Endodermal cell (in vitro differentiated cells): ENCODE results near the gene SHKBP1. TPM values are rescaled to one million over a fixed set of nuclear protein-coding genes. Genes with fewer than 3 reads are reported as not detected.
A peak's percentile ranks its signal among the peaks of the same experiment; 100 is the strongest.
"Not testable (repeated sequence)": the region's sequence is repeated elsewhere in the genome, so short reads cannot be mapped to it uniquely, and the experiment has no call there.

Experiments
- DNase-seq: peaks from one replicate; pipeline ENCODE4 v3.0.0-alpha.2; 2017
- H3K27ac ChIP-seq: 2 replicates; pipeline ENCODE4 v1.5.1; 2013; ENCODE audit warnings: mild to moderate bottlenecking, low read depth, low read length, moderate library complexity
- H3K27me3 ChIP-seq: 2 replicates; pipeline ENCODE4 v1.6.1; 2013; ENCODE audit warnings: mild to moderate bottlenecking, low read length, moderate library complexity; ENCODE audit not compliant: insufficient read depth, control insufficient read depth, poor library complexity, severe bottlenecking
- H3K36me3 ChIP-seq: 2 replicates; pipeline ENCODE4 v1.7.0; 2013; ENCODE audit warnings: mild to moderate bottlenecking, low read length, moderate library complexity; ENCODE audit not compliant: control insufficient read depth, insufficient read depth
- H3K4me1 ChIP-seq: one replicate; pipeline ENCODE4 v1.7.0; 2013; ENCODE audit warnings: low read length; ENCODE audit not compliant: control insufficient read depth, insufficient read depth
- H3K4me3 ChIP-seq: 2 replicates; pipeline ENCODE4 v1.5.1; 2013; ENCODE audit warnings: mild to moderate bottlenecking, low read length, moderate library complexity
- H3K9ac ChIP-seq: 2 replicates; pipeline ENCODE4 v1.6.1; 2013; ENCODE audit warnings: mild to moderate bottlenecking, low read length, moderate library complexity; ENCODE audit not compliant: poor library complexity, severe bottlenecking; ENCODE audit errors: extremely low read depth
- H3K9me3 ChIP-seq: 2 replicates; pipeline ENCODE4 v1.6.1; 2013; ENCODE audit warnings: mild to moderate bottlenecking, low read length, moderate library complexity; ENCODE audit not compliant: control insufficient read depth
- H3K27ac Mint-ChIP-seq: 2 replicates; pipeline ENCODE4 v1.8.0; 2020; ENCODE audit warnings: mixed read lengths
- H3K27me3 Mint-ChIP-seq: 2 replicates; pipeline ENCODE4 v1.8.0; 2021; ENCODE audit warnings: mild to moderate bottlenecking, mixed read lengths; ENCODE audit not compliant: insufficient read depth
- H3K36me3 Mint-ChIP-seq: 2 replicates; pipeline ENCODE4 v1.8.0; 2020; ENCODE audit warnings: low read depth, mixed read lengths
- H3K4me1 Mint-ChIP-seq: 2 replicates; pipeline ENCODE4 v1.8.0; 2020; ENCODE audit warnings: mixed read lengths
- H3K4me3 Mint-ChIP-seq: 2 replicates; pipeline ENCODE4 v1.8.0; 2020; ENCODE audit warnings: mild to moderate bottlenecking, moderate library complexity, mixed read lengths
- H3K9me3 Mint-ChIP-seq: 2 replicates; pipeline ENCODE4 v1.8.0; 2020; ENCODE audit warnings: mild to moderate bottlenecking, mixed read lengths
- WGBS, 2 experiments: methylation state at CpG; one replicate each; pipeline versions ENCODE4 v1.1.5 to v1.1.7; 2013; ENCODE audit warnings: missing lambda C conversion rate in 2 of 2, mixed read lengths in 1 of 2; ENCODE audit not compliant: insufficient coverage in 1 of 2, insufficient read length in 1 of 2; 5-methylcytosine and 5-hydroxymethylcytosine counted together
- total RNA-seq, 2 donors: library from RNA; stranded (reverse); fragmentation: NEBNext Ultra II Directional in 1 of 2; extraction: Animal tissue kit (Norgen Biotek cat#: 25700) in 1 of 2; gene quantifications; 2 replicates in 1 of 2; 3 replicates in 1 of 2; pipeline ENCODE4 v1.2.1, GENCODE V29; 2021
- TF ChIP-seq, protein P1 (sequence below): fragments of 200-600 bp; sonication (generic); conservative IDR thresholded peaks from 2 replicates; pipeline ENCODE4 v1.5.0; 2021; ENCODE audit warnings: antibody characterized with exemption, mild to moderate bottlenecking

SHKBP1 gene
- total RNA-seq, 2 donors from 2014 or later = 110 TPM

DNA sequence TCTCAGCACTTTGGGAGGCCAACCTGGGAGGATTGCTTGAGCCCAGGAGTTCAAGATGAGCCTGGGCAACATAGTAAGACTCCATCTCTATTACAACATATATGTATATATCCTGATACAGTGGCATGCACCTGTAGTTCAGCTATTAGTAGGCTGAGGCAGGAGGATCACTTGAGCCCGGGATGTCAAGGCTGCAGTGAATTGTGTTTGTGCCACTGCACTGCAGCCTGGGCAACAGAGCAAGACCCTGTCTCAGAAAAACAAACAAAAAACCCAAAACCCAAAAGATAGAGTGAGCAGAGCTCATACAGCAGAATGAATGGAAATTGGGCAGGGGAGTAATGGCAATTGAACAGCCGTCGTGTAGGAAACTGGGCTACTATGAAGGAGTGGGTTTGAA lies 17.3 kb upstream of the SHKBP1 start:
- H3K9me3 Mint-ChIP-seq = no peaks in the 10 kb centered on the region
- Histone ChIP-seq H3K4me1 (no peaks in the 10 kb centered on the region), H3K4me3 (no peak overlapping the region), H3K9ac (no peak overlapping the region), H3K36me3 (no peaks in the 10 kb centered on the region), H3K9me3 (no peaks in the 10 kb centered on the region), H3K27me3 (peaks cover 64% of the 10 kb centered on the region), H3K27ac (no peak overlapping the region)
- no peak for DNase-seq
- no peak overlapping the region for H3K27ac Mint-ChIP-seq
- TF ChIP-seq, protein P1, sequence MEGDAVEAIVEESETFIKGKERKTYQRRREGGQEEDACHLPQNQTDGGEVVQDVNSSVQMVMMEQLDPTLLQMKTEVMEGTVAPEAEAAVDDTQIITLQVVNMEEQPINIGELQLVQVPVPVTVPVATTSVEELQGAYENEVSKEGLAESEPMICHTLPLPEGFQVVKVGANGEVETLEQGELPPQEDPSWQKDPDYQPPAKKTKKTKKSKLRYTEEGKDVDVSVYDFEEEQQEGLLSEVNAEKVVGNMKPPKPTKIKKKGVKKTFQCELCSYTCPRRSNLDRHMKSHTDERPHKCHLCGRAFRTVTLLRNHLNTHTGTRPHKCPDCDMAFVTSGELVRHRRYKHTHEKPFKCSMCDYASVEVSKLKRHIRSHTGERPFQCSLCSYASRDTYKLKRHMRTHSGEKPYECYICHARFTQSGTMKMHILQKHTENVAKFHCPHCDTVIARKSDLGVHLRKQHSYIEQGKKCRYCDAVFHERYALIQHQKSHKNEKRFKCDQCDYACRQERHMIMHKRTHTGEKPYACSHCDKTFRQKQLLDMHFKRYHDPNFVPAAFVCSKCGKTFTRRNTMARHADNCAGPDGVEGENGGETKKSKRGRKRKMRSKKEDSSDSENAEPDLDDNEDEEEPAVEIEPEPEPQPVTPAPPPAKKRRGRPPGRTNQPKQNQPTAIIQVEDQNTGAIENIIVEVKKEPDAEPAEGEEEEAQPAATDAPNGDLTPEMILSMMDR = no peak
- H3K4me1 Mint-ChIP-seq = no peaks in the 10 kb centered on the region
- H3K36me3 Mint-ChIP-seq = no peaks in the 10 kb centered on the region
- no peak overlapping the region for H3K4me3 Mint-ChIP-seq
- H3K27me3 Mint-ChIP-seq = peaks cover 88% of the 10 kb centered on the region
- 80 to 85% methylated on average over 2 to 3 of the region's 3 CpGs for WGBS, 2 experiments

DNA sequence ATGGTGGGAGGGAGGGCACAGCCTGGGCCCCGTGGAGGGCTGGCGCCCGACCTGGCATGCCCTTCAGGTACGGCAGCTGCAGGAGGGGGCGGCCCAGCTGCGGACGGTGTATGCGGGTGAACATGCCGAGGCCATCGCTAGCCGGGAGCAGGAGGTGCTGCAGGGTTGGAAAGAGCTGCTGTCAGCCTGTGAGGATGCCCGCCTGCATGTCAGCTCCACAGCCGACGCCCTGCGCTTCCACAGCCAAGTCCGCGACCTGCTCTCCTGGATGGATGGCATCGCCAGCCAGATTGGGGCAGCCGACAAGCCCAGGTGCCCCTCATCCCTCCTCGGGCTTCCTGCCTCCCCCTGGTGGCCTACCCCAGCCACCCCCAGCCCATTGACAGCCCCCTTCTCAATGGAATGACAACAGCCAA lies 16.6 kb upstream of the SHKBP1 start:
- Histone ChIP-seq H3K27me3 (peaks cover 64% of the 10 kb centered on the region), H3K27ac (no peak overlapping the region), H3K9me3 (no peaks in the 10 kb centered on the region), H3K4me3 (no peak overlapping the region), H3K4me1 (no peaks in the 10 kb centered on the region), H3K9ac (no peak overlapping the region), H3K36me3 (no peaks in the 10 kb centered on the region)
- Mint-ChIP-seq H3K9me3 (no peaks in the 10 kb centered on the region), H3K27ac (no peak overlapping the region), H3K4me3 (no peak overlapping the region), H3K36me3 (no peaks in the 10 kb centered on the region), H3K27me3 (peaks cover 88% of the 10 kb centered on the region), H3K4me1 (no peaks in the 10 kb centered on the region)
- 80 to 83% methylated on average over 9 to 20 of the region's 20 CpGs for WGBS, 2 experiments
- peak; percentile 51 for DNase-seq
- TF ChIP-seq, protein P1 = peak; percentile 35

- H3K36me3 Mint-ChIP-seq = no peaks in the 10 kb centered on the region
- H3K9ac ChIP-seq = no peak overlapping the region
- H3K4me1 Mint-ChIP-seq = no peaks in the 10 kb centered on the region
- 75% methylated on average over 4 of the region's 4 CpGs for WGBS, 2 experiments
- no peak for DNase-seq
- H3K4me3 Mint-ChIP-seq = no peak overlapping the region
- H3K4me1 ChIP-seq = no peaks in the 10 kb centered on the region
- H3K27me3 Mint-ChIP-seq = peaks cover 88% of the 10 kb centered on the region
- H3K9me3 ChIP-seq = no peaks in the 10 kb centered on the region
- no peak overlapping the region for H3K4me3 ChIP-seq
- peaks cover 65% of the 10 kb centered on the region for H3K27me3 ChIP-seq
- no peaks in the 10 kb centered on the region for H3K36me3 ChIP-seq
- H3K27ac ChIP-seq = no peak overlapping the region
- no peaks in the 10 kb centered on the region for H3K9me3 Mint-ChIP-seq
- H3K27ac Mint-ChIP-seq = no peak overlapping the region
- TF ChIP-seq, protein P1 = no peak
Observed at GRCh38 chr19:40561947-40562346, 14.7 kb upstream of the SHKBP1 start.

DNA sequence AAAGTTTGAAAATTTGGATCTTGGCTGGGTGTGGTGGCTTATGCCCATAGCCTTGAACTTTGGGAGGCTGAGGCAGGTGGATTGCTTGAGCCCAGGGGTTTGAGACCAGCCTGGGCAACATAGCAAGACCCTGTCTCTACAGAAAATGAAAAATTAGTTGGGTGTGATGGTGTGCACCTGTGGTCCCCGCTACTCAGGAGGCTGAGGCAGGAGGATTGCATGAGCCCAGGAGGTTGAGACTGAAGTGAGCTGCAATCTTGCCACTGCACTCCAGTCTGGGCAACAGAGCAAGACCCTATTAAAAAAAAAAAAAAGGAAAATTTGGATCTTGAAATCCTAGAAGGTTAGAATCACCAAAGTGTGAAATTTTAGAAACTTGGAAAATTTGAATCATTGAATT lies 12.1 kb upstream of the SHKBP1 start:
- not testable (repeated sequence) for H3K9me3 ChIP-seq, H3K27ac Mint-ChIP-seq, DNase-seq, H3K4me3 ChIP-seq, H3K36me3 ChIP-seq, H3K4me3 Mint-ChIP-seq, H3K27ac ChIP-seq, H3K36me3 Mint-ChIP-seq, H3K9ac ChIP-seq, H3K4me1 Mint-ChIP-seq, H3K9me3 Mint-ChIP-seq, H3K4me1 ChIP-seq
- H3K27me3 Mint-ChIP-seq = peaks cover 94% of the 10 kb centered on the region
- 71 to 86% methylated on average over 1 of the region's 1 CpG for WGBS, 2 experiments
- H3K27me3 ChIP-seq = peaks cover 80% of the 10 kb centered on the region
